ENCODE measurements around the gene PTPRN2. TPM values are rescaled to one million over a fixed set of nuclear protein-coding genes. Genes with fewer than 3 reads are reported as not detected.

The PTPRN2 gene
- total RNA-seq, 1 experiment from 2014 or later = 4.4 TPM

GRCh38 chr7:157763279-157764000 lies 824.2 kb downstream of the PTPRN2 start:
- no peak for DNase-seq (ENCODE audit: low spot score)

- no peak for DNase-seq (ENCODE audit: low spot score)
Observed at GRCh38 chr7:157762824-157763223, 824.8 kb downstream of the PTPRN2 start.

DNA sequence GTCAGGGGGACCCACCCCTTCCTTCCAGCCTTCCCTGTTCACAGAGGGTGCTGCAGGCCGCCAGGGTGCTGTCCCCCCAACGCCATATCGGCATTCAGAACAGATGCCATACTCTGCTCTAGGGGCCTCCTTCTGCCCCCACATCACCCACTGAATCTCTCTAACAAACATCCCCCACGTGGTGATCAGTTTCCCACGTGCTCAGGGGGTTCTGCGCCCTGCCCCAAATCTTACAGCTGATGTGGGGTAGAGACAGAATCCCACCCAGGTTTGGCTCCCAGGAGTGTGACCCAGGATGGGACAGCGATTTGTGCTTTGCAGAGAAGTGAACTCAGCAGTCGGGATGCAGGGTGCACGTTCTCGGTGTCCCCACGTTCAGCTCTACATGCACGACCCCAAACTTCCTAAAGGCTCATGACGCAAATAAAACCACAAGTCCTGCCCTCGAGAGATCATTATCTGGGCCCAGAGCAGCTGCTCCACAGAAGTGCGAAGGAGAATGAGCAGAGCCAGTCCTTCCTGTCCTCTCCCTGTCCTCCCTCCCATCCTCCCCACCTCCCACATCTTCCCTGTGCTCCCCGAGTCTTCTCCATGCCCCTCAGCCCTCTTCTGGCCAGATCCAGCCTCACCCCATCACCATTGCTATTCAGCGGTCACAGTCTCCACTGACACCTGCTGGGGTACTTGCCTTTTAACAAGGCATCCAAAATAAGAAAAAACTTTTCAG lies 827.5 kb downstream of the PTPRN2 start:
- DNase-seq (ENCODE audit: low spot score) = no peak

GRCh38 chr7:157759246-157759805 lies 828.3 kb downstream of the PTPRN2 start:
- no peak for DNase-seq (ENCODE audit: low spot score)

- no peak for DNase-seq (ENCODE audit: low spot score)
Observed at GRCh38 chr7:157758468-157759245, 829.0 kb downstream of the PTPRN2 start.

DNA sequence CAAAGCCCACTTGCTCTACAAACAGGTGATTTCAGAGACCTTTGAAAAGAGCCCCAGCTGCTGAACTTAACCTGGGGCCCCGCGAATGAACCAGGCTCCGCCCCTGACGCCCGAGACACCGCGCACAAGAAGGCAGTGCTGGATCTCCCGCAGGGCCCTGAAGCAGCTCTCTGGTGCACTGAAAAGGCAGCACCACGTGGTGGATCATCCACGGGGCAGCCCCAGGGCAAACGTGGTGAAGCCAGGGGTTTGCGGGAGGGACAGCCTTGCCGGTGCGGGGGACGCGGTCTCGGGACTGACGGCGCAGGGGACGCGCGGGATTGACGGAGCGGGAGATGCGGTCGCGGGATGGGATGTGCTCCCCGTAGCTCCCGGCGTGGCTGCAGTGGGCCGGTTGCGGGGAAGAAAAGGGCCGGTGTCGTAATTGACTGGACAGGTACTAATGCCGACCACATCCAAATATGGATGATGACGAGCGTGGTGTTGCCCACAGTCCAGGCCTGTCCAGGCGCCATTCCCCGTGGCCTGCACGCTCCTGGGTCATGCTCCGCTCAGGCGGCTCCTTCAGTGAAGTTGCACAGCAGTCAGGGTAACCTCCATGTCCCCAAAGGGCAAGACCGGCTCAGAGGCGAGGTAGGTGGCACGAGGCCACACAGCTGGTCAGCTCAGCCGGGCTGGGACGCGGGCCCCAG lies 829.7 kb downstream of the PTPRN2 start:
- DNase-seq (ENCODE audit: low spot score) = no peak

DNA sequence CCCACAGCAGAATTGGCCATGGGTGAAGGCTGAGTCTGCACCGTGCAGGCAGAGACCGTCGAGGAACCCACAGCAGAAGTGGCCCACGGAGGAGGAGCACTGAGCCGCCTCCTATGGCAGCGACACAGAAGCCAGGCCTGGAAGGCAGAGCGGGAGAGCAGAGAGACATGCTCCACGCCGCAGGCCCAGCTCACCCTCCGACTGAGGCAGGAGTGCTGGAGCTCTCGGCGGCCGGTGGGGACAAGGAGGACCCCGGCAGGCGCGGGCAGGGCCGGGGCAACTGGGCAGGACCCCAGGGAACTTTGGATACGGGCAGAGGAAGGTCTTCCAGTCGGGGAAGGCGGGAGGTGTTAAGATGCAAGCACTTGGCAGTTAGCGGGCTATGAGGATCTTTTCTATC lies 830.4 kb downstream of the PTPRN2 start:
- DNase-seq (ENCODE audit: low spot score) = no peak

- DNase-seq (ENCODE audit: low spot score) = no peak
Observed at GRCh38 chr7:157755741-157756140, 831.9 kb downstream of the PTPRN2 start.

DNA sequence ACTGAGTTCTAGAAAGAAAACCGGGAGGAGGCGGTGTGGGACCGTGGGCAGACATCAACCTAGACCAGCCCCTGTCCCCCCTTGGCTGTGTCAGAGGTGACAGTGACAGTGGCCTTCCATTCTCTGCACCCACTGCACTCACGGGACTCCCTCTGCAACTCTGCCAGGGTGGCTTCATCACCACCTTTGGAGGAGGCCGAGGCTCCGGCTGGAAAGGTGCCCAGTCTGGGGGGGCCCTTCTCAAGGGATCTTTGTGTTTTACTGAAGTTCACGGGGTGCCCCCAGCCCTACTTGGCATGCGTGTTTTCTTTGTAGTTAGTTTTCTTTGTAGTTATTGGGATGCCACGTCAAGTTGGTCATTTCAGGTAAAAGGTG lies 833.2 kb downstream of the PTPRN2 start:
- DNase-seq (ENCODE audit: low spot score) = no peak

- no peak for DNase-seq (ENCODE audit: low spot score)
Observed at GRCh38 chr7:157753713-157754415, 833.8 kb downstream of the PTPRN2 start.

- peak; percentile 65 for DNase-seq (ENCODE audit: low spot score)
Observed at GRCh38 chr7:157752832-157753291, 834.8 kb downstream of the PTPRN2 start.

- no peak for DNase-seq (ENCODE audit: low spot score)
Observed at GRCh38 chr7:157751951-157752673, 835.5 kb downstream of the PTPRN2 start.

DNA sequence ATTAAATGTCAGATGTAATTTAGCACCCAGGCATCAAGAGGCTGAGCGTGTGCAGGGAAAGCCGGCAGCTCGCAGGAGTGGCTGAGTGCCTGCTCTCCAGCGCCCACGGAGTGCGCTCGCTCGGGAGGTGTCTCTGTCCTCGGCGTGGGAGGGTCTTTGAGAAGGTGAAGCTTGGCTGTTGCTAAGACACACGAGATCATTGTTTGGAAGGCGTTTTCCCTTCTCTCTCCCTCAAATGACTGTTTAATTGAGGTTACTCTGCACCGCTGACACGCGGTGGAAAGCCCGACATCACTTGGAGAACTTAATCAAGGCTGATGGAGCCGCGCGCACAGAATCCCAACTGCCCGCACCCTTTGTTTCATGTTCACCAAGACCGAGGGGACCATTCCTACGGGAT lies 836.2 kb downstream of the PTPRN2 start:
- DNase-seq (ENCODE audit: low spot score) = no peak

DNA sequence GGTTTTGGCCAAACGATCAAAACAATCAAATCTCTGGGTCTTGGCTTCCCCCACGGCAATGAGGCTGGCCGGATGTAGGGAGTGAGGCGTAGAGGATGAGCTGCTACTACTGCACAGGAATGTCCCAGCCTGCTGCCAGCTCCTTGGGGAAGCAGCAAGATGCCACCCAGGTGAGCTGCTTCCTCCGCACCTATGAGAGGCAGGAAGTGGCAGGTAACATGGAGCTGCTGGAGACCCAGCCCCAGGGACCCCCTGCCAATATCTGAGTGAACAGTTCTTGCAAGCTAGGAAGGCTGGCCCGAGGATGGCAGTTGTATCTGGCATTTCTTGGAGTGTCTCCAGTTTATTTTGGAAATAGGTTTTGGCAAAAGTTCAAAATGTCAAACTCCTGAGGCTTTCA lies 837.3 kb downstream of the PTPRN2 start:
- no peak for DNase-seq (ENCODE audit: low spot score)

- DNase-seq (ENCODE audit: low spot score) = no peak
Observed at GRCh38 chr7:157745721-157746709, 841.6 kb downstream of the PTPRN2 start.

DNA sequence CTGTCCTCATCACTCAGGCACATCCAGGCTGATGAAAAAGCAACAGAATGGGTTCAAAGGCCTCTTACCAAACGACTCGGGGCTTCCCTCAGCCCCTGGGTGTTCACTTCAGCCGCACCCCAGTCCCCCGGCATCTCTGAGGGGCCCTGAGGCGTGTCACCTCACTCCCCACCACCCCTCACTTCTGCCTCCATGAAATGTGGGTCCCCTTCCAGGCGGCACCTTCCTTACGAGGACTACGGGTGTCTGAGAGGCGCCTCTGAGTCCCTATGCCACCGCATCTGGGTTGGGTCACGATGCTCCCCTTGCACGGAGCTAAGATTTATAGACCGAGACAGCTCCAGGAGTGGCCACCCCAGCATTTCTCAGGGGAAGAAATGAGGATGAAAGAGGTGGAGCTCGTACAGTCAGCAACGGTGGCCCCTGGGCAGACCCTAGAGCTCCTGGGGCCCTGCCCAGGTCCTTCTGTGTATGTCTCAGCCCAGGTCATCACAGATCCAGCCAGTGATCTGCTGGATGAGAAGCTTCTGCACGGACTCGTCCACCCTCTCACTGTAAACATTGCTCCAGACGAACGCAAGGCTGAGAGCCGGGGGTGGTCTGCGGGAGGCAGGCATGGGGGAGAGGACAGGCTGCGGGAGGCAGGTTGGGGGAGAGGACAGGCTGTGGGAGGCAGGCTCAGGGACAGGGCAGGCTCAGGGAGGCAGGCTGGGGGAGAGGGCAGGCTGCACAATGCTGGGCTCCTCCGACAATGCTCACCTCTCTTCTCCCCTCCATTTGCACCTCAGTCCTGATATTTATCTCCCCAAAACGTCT lies 842.6 kb downstream of the PTPRN2 start:
- DNase-seq (ENCODE audit: low spot score) = no peak

GRCh38 chr7:157743781-157744525 lies 843.7 kb downstream of the PTPRN2 start:
- DNase-seq (ENCODE audit: low spot score) = no peak
